Measurements from ENCODE around the gene POLR2H.

The POLR2H gene

GRCh38 chr3:184377882-184378445 lies 16.5 kb downstream of the POLR2H start, which contains the start of gene THPO:
THPO (minus strand) TSS chr3:184378207; CDS start chr3:184376259, 1,948 bp downstream.
- no peaks in the 10 kb centered on the region for H3K36me3 ChIP-seq (ENCODE audit: insufficient read depth, low read length)
- H3K9me3 ChIP-seq (replicated peaks; ENCODE audit: low read length), result no peaks in the 10 kb centered on the region
- H3K4me1 ChIP-seq (ENCODE audit: control insufficient read depth, insufficient read depth, low read length), result peaks cover 30% of the 10 kb centered on the region
- no peak within 1 kb of the TSS for H3K9ac ChIP-seq (ENCODE audit: low read depth, low read length)
- H3K4me2 ChIP-seq (ENCODE audit: low read length), result no peak within 1 kb of the TSS
- H3K4me3 ChIP-seq (ENCODE audit: low read length), result no peak within 1 kb of the TSS
- H3K27me3 ChIP-seq (ENCODE audit: control insufficient read depth, insufficient read depth, low read length), result peaks cover 52% of the 10 kb centered on the region

- no peaks in the 10 kb centered on the region for H3K36me3 ChIP-seq (ENCODE audit: insufficient read depth, low read length)
- no peak overlapping the region for H3K9ac ChIP-seq (ENCODE audit: low read depth, low read length)
- H3K4me2 ChIP-seq (ENCODE audit: low read length), result peak overlapping the region; percentile 6
- H3K4me1 ChIP-seq (ENCODE audit: control insufficient read depth, insufficient read depth, low read length), result peaks cover 22% of the 10 kb centered on the region
- H3K27me3 ChIP-seq (ENCODE audit: control insufficient read depth, insufficient read depth, low read length), result peaks cover 52% of the 10 kb centered on the region
- no peaks in the 10 kb centered on the region for H3K9me3 ChIP-seq (replicated peaks; ENCODE audit: low read length)
- no peak overlapping the region for H3K4me3 ChIP-seq (ENCODE audit: low read length)
Observed at GRCh38 chr3:184378651-184379357, 17.3 kb downstream of the POLR2H start.

GRCh38 chr3:184379358-184380184 lies 18.1 kb downstream of the POLR2H start, which contains the start of gene CHRD:
CHRD (plus strand) TSS chr3:184380054; CDS start chr3:184380319, 265 bp downstream.
- Histone ChIP-seq H3K4me3 (ENCODE audit: low read length) (peak within 1 kb of the TSS; percentile 65), H3K9me3 (replicated peaks; ENCODE audit: low read length) (no peaks in the 10 kb centered on the region), H3K36me3 (ENCODE audit: insufficient read depth, low read length) (no peaks in the 10 kb centered on the region), H3K27me3 (ENCODE audit: control insufficient read depth, insufficient read depth, low read length) (peaks cover 52% of the 10 kb centered on the region), H3K9ac (ENCODE audit: low read depth, low read length) (no peak within 1 kb of the TSS), H3K4me2 (ENCODE audit: low read length) (peak within 1 kb of the TSS; percentile 78), H3K4me1 (ENCODE audit: control insufficient read depth, insufficient read depth, low read length) (peaks cover 22% of the 10 kb centered on the region)

GRCh38 chr3:184380185-184380626 lies 18.7 kb downstream of the POLR2H start:
- peak overlapping the region; percentile 65 for H3K4me3 ChIP-seq (ENCODE audit: low read length)
- peaks cover 22% of the 10 kb centered on the region for H3K4me1 ChIP-seq (ENCODE audit: control insufficient read depth, insufficient read depth, low read length)
- H3K36me3 ChIP-seq (ENCODE audit: insufficient read depth, low read length), result no peaks in the 10 kb centered on the region
- peaks cover 52% of the 10 kb centered on the region for H3K27me3 ChIP-seq (ENCODE audit: control insufficient read depth, insufficient read depth, low read length)
- peak overlapping the region; percentile 78 for H3K4me2 ChIP-seq (ENCODE audit: low read length)
- no peak overlapping the region for H3K9ac ChIP-seq (ENCODE audit: low read depth, low read length)
- H3K9me3 ChIP-seq (replicated peaks; ENCODE audit: low read length), result no peaks in the 10 kb centered on the region

GRCh38 chr3:184380627-184381260 lies 19.2 kb downstream of the POLR2H start:
- peak overlapping the region; percentile 65 for H3K4me3 ChIP-seq (ENCODE audit: low read length)

GRCh38 chr3:184381261-184382224 lies 20.0 kb downstream of the POLR2H start:
- no peaks in the 10 kb centered on the region for H3K36me3 ChIP-seq (ENCODE audit: insufficient read depth, low read length)
- H3K4me1 ChIP-seq (ENCODE audit: control insufficient read depth, insufficient read depth, low read length), result peaks cover 22% of the 10 kb centered on the region
- H3K4me2 ChIP-seq (ENCODE audit: low read length), result peak overlapping the region; percentile 78
- peaks cover 42% of the 10 kb centered on the region for H3K27me3 ChIP-seq (ENCODE audit: control insufficient read depth, insufficient read depth, low read length)
- no peak overlapping the region for H3K9ac ChIP-seq (ENCODE audit: low read depth, low read length)
- H3K9me3 ChIP-seq (replicated peaks; ENCODE audit: low read length), result no peaks in the 10 kb centered on the region
- H3K4me3 ChIP-seq (ENCODE audit: low read length), result peak overlapping the region; percentile 65

More at GRCh38 chr3:184380627-184381260, 19.2 kb downstream of the POLR2H start:
- Histone ChIP-seq H3K36me3 (ENCODE audit: insufficient read depth, low read length) (no peaks in the 10 kb centered on the region), H3K27me3 (ENCODE audit: control insufficient read depth, insufficient read depth, low read length) (peaks cover 47% of the 10 kb centered on the region), H3K9ac (ENCODE audit: low read depth, low read length) (no peak overlapping the region), H3K4me1 (ENCODE audit: control insufficient read depth, insufficient read depth, low read length) (peaks cover 22% of the 10 kb centered on the region), H3K9me3 (replicated peaks; ENCODE audit: low read length) (no peaks in the 10 kb centered on the region), H3K4me2 (ENCODE audit: low read length) (peak overlapping the region; percentile 78)

GRCh38 chr3:184382326-184383032 lies 21.0 kb downstream of the POLR2H start:
- Histone ChIP-seq H3K4me2 (ENCODE audit: low read length) (no peak overlapping the region), H3K27me3 (ENCODE audit: control insufficient read depth, insufficient read depth, low read length) (peaks cover 43% of the 10 kb centered on the region), H3K4me3 (ENCODE audit: low read length) (no peak overlapping the region), H3K9ac (ENCODE audit: low read depth, low read length) (no peak overlapping the region), H3K4me1 (ENCODE audit: control insufficient read depth, insufficient read depth, low read length) (peaks cover 22% of the 10 kb centered on the region), H3K9me3 (replicated peaks; ENCODE audit: low read length) (no peaks in the 10 kb centered on the region), H3K36me3 (ENCODE audit: insufficient read depth, low read length) (no peaks in the 10 kb centered on the region)

GRCh38 chr3:184383033-184383740 lies 21.7 kb downstream of the POLR2H start:
- Histone ChIP-seq H3K36me3 (ENCODE audit: insufficient read depth, low read length) (no peaks in the 10 kb centered on the region), H3K9ac (ENCODE audit: low read depth, low read length) (no peak overlapping the region), H3K27me3 (ENCODE audit: control insufficient read depth, insufficient read depth, low read length) (peaks cover 37% of the 10 kb centered on the region), H3K4me3 (ENCODE audit: low read length) (no peak overlapping the region), H3K4me1 (ENCODE audit: control insufficient read depth, insufficient read depth, low read length) (peaks cover 22% of the 10 kb centered on the region), H3K9me3 (replicated peaks; ENCODE audit: low read length) (no peaks in the 10 kb centered on the region), H3K4me2 (ENCODE audit: low read length) (no peak overlapping the region)

GRCh38 chr3:184384342-184384741 lies 22.8 kb downstream of the POLR2H start:
- Histone ChIP-seq H3K27me3 (ENCODE audit: control insufficient read depth, insufficient read depth, low read length) (peaks cover 36% of the 10 kb centered on the region), H3K4me1 (ENCODE audit: control insufficient read depth, insufficient read depth, low read length) (peaks cover 15% of the 10 kb centered on the region), H3K9ac (ENCODE audit: low read depth, low read length) (no peak overlapping the region), H3K4me3 (ENCODE audit: low read length) (no peak overlapping the region), H3K36me3 (ENCODE audit: insufficient read depth, low read length) (no peaks in the 10 kb centered on the region), H3K4me2 (ENCODE audit: low read length) (no peak overlapping the region), H3K9me3 (replicated peaks; ENCODE audit: low read length) (no peaks in the 10 kb centered on the region)
